GM10266 (cell line): ENCODE data around the gene ZNF302.
"Not testable (repeated sequence)": the region's sequence is repeated elsewhere in the genome, so short reads cannot be mapped to it uniquely, and the experiment has no call there.

Experiments
- DNase-seq: peaks from one replicate; pipeline ENCODE4 v3.0.0; 2012; ENCODE audit errors: extremely low spot score
- CTCF ChIP-seq: IDR thresholded peaks from 2 replicates; pipeline ENCODE4 v1.5.1; 2012; ENCODE audit warnings: mild to moderate bottlenecking, low read depth; ENCODE audit not compliant: control insufficient read depth, insufficient read depth; ENCODE audit errors: missing control alignments

The ZNF302 gene

GRCh38 chr19:34664870-34665269 lies 12.6 kb upstream of the ZNF302 start:
- no peak for DNase-seq
- no peak for TF ChIP-seq CTCF

- DNase-seq: not testable (repeated sequence)
Observed at GRCh38 chr19:34665275-34665674, 12.2 kb upstream of the ZNF302 start.

- TF ChIP-seq CTCF: no peak
- no peak for DNase-seq
Observed at GRCh38 chr19:34666200-34666957, 11.1 kb upstream of the ZNF302 start.

DNA sequence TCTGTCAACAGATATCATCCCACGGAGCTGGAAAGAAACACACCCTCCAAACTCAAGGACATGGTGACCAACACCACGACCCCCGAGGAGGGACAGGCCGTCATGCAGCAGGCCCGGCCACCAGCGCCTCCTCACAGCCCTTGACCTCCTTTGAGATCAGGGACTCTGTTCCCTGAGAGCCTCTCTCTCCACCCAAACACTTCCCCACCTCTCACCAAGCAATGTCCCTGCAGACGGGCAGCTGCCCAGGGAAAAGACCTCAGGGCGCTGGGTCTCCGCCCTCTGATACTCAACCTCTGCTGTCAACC lies 10.6 kb upstream of the ZNF302 start:
- no peak for DNase-seq
- no peak for TF ChIP-seq CTCF

GRCh38 chr19:34667349-34668076 lies 10.0 kb upstream of the ZNF302 start:
- TF ChIP-seq CTCF: no peak

DNA sequence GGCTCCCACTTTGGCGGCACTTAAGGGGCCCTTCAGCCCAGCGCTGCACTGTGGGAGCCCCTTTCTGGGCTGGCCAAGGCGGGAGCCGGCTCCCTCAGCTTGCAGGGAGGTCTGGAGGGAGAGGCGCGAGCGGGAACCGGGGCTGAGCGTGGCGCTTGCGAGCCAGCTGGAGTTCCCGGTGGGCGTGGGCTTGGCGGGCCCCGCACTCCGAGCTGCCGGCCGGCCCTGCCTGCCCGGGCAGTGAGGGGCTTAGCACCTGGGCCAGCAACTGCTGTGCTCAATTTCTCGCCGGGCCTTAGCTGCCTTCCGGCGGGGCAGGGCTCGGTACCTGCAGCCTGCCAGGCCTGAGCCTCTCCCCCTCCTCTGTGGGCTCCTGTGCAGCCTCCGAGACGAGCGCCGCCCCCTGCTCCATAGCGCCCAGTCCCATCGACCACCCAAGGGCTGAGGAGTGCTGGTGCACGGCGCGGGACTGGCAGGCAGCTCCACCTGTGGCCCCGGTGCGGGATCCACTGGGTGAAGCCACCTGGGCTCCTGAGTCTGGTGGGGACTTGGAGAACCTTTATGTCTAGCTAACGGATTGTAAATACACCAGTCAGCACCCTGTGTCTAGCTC lies 9.3 kb upstream of the ZNF302 start:
- not testable (repeated sequence) for DNase-seq

More at GRCh38 chr19:34667349-34668076, 10.0 kb upstream of the ZNF302 start:
- no peak for DNase-seq

- DNase-seq: not testable (repeated sequence)
Observed at GRCh38 chr19:34668690-34669089, 8.8 kb upstream of the ZNF302 start.

DNA sequence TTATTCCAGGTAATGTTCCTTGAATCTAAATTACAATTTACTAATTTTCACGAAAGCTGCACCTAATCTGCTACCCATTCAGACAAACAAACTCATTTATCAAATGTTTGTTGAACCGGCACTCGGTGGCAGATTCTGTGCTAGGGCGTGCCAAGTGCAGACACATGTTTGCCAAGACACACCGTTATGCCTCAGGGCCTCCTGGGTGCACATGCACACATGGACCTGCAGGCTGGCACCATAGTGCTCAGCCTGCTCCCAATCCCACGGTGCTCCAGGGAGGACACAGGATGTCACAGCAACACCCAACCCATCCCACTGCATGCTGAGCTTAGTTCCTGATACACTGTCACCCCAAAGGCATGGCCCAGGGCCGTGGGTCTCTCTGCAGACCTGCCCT lies 8.2 kb upstream of the ZNF302 start:
- no peak for DNase-seq
- TF ChIP-seq CTCF: no peak

- DNase-seq: no peak
Observed at GRCh38 chr19:34671972-34672371, 5.5 kb upstream of the ZNF302 start.

More at GRCh38 chr19:34671972-34672371, 5.5 kb upstream of the ZNF302 start:
- no peak for TF ChIP-seq CTCF
